Measurements from ENCODE around the gene PTPRU.

DNA sequence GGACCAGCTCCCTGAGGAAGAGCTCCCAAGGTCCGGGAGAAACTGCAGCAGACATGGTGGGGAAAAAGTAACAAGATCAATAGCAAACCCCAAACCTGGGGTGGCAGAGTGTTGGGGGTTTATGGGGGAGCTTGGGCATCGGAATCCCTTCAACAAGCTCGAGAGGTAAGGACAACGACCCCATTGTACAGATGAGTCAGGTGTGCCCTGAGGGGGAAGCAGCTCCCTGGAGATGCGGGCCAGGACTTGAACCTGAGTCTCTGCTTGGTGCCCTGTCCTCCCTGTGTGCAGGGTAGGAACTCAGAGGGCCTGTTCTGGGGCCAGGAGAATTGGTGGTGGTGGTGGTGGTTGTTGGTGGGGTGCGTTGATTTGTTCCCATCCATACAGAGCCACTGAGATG lies 125.4 kb downstream of the PTPRU start:
- TF ChIP-seq, protein P1, sequence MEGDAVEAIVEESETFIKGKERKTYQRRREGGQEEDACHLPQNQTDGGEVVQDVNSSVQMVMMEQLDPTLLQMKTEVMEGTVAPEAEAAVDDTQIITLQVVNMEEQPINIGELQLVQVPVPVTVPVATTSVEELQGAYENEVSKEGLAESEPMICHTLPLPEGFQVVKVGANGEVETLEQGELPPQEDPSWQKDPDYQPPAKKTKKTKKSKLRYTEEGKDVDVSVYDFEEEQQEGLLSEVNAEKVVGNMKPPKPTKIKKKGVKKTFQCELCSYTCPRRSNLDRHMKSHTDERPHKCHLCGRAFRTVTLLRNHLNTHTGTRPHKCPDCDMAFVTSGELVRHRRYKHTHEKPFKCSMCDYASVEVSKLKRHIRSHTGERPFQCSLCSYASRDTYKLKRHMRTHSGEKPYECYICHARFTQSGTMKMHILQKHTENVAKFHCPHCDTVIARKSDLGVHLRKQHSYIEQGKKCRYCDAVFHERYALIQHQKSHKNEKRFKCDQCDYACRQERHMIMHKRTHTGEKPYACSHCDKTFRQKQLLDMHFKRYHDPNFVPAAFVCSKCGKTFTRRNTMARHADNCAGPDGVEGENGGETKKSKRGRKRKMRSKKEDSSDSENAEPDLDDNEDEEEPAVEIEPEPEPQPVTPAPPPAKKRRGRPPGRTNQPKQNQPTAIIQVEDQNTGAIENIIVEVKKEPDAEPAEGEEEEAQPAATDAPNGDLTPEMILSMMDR (IDR thresholded peaks at IDR 0.05), result no peak
- no peak for TF ChIP-seq EP300 (IDR thresholded peaks at IDR 0.05)
- no peak for TF ChIP-seq POLR2A (IDR thresholded peaks at IDR 0.05)

All from suprapubic skin (tissue), 3 donors.